Measurements from ENCODE around the gene RORB. TPM values are rescaled to one million over a fixed set of nuclear protein-coding genes. Genes with fewer than 3 reads are reported as not detected.
A peak's percentile ranks its signal among the peaks of the same experiment; 100 is the strongest.

RORB gene
- total RNA-seq, 1 experiment from 2014 or later = 8.7 TPM

DNA sequence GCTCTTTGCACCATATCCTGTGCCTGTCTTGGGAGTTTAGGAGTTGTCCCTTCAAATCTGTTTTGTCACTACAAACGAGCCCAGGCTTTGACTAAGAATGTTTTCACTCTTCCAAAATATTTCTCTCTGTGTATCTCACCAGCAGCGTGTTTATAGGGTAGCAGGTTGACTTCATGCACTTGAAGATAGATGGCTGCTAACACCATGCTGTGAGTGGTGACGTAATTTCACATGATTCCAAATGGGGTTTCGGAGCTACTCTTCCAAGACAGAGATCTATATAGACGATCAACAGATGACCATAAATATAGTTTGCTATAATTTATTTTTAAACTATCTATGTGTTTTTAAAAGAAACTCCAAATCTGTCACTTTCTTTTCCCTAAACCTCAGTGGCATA lies 30.6 kb downstream of the RORB start:
- peak overlapping the region; percentile 58; the same call in 1 of the 2 replicates for H3K27ac Mint-ChIP-seq
- CTCF ChIA-PET = interaction anchor here (1.3 kb wide), 1 partner anchor 8 kb away, joined by 4 read pairs; no protein-coding TSS in a partner anchor
- H3K36me3 Mint-ChIP-seq = no peaks in the 10 kb centered on the region
- TF ChIP-seq TP53 (CRISPR knock-in tag; IDR thresholded peaks at IDR 0.05) = no peak
- TF ChIP-seq, protein P1, sequence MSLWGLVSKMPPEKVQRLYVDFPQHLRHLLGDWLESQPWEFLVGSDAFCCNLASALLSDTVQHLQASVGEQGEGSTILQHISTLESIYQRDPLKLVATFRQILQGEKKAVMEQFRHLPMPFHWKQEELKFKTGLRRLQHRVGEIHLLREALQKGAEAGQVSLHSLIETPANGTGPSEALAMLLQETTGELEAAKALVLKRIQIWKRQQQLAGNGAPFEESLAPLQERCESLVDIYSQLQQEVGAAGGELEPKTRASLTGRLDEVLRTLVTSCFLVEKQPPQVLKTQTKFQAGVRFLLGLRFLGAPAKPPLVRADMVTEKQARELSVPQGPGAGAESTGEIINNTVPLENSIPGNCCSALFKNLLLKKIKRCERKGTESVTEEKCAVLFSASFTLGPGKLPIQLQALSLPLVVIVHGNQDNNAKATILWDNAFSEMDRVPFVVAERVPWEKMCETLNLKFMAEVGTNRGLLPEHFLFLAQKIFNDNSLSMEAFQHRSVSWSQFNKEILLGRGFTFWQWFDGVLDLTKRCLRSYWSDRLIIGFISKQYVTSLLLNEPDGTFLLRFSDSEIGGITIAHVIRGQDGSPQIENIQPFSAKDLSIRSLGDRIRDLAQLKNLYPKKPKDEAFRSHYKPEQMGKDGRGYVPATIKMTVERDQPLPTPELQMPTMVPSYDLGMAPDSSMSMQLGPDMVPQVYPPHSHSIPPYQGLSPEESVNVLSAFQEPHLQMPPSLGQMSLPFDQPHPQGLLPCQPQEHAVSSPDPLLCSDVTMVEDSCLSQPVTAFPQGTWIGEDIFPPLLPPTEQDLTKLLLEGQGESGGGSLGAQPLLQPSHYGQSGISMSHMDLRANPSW (CRISPR knock-in tag; conservative IDR thresholded peaks at IDR 0.05; ENCODE audit: low read depth) = no peak
- no peak for TF ChIP-seq ZNF416 (CRISPR knock-in tag; IDR thresholded peaks at IDR 0.05)
- no peak for TF ChIP-seq TEAD1 (CRISPR knock-in tag; IDR thresholded peaks at IDR 0.05)
- TF ChIP-seq NFYB (CRISPR knock-in tag; conservative IDR thresholded peaks at IDR 0.05; ENCODE audit: low read depth) = no peak
- ATAC-seq (no peak), DNase-seq (ENCODE audit: low spot score) (no peak)
- POLR2A ChIA-PET = no interaction called here
- H3K27me3 Mint-ChIP-seq (ENCODE audit: low read depth) = no peaks in the 10 kb centered on the region
- no peaks in the 10 kb centered on the region for H3K9me3 Mint-ChIP-seq
- no peak overlapping the region for H3K4me3 Mint-ChIP-seq
- H3K4me1 Mint-ChIP-seq = peaks cover 46% of the 10 kb centered on the region

- CTCF ChIA-PET = interaction anchor here (1.3 kb wide), 1 partner anchor 9 kb away, joined by 4 read pairs; no protein-coding TSS in a partner anchor
- Mint-ChIP-seq H3K27me3 (ENCODE audit: low read depth) (no peaks in the 10 kb centered on the region), H3K4me1 (peaks cover 43% of the 10 kb centered on the region), H3K27ac (0 out of 2 replicates have a peak overlapping the region, but pooled peaks have one; percentile 38), H3K9me3 (no peaks in the 10 kb centered on the region), H3K36me3 (no peaks in the 10 kb centered on the region), H3K4me3 (no peak overlapping the region)
- DNase-seq (ENCODE audit: low spot score) = no peak
- TF ChIP-seq ZNF396 (CRISPR knock-in tag; IDR thresholded peaks at IDR 0.05; ENCODE audit: borderline replicate concordance) (no peak), ZNF219 (CRISPR knock-in tag; IDR thresholded peaks at IDR 0.05; ENCODE audit: borderline replicate concordance) (no peak), NR3C1 (CRISPR knock-in tag; conservative IDR thresholded peaks at IDR 0.05; ENCODE audit: low read depth) (no peak), RELA (CRISPR knock-in tag; IDR thresholded peaks at IDR 0.05; ENCODE audit: borderline replicate concordance) (no peak), GTF2I (CRISPR knock-in tag; conservative IDR thresholded peaks at IDR 0.05) (no peak), AR (CRISPR knock-in tag; IDR thresholded peaks at IDR 0.05) (no peak), ZNF416 (CRISPR knock-in tag; IDR thresholded peaks at IDR 0.05) (no peak), ZBTB21 (CRISPR knock-in tag; IDR thresholded peaks at IDR 0.05; ENCODE audit: borderline replicate concordance) (no peak), SMAD3 (CRISPR knock-in tag; IDR thresholded peaks at IDR 0.05; ENCODE audit: borderline replicate concordance) (no peak), ATF6 (CRISPR knock-in tag; IDR thresholded peaks at IDR 0.05) (no peak), CREB1 (CRISPR knock-in tag; IDR thresholded peaks at IDR 0.05) (no peak), ATF1 (CRISPR knock-in tag; IDR thresholded peaks at IDR 0.05) (no peak), ZNF423 (CRISPR knock-in tag; IDR thresholded peaks at IDR 0.05) (no peak)
- TF ChIP-seq, protein P2, sequence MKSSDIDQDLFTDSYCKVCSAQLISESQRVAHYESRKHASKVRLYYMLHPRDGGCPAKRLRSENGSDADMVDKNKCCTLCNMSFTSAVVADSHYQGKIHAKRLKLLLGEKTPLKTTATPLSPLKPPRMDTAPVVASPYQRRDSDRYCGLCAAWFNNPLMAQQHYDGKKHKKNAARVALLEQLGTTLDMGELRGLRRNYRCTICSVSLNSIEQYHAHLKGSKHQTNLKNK (CRISPR knock-in tag; IDR thresholded peaks at IDR 0.05) = no peak
- TF ChIP-seq, protein P3, sequence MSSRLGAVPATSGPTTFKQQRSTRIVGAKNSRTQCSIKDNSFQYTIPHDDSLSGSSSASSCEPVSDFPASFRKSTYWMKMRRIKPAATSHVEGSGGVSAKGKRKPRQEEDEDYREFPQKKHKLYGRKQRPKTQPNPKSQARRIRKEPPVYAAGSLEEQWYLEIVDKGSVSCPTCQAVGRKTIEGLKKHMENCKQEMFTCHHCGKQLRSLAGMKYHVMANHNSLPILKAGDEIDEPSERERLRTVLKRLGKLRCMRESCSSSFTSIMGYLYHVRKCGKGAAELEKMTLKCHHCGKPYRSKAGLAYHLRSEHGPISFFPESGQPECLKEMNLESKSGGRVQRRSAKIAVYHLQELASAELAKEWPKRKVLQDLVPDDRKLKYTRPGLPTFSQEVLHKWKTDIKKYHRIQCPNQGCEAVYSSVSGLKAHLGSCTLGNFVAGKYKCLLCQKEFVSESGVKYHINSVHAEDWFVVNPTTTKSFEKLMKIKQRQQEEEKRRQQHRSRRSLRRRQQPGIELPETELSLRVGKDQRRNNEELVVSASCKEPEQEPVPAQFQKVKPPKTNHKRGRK (CRISPR knock-in tag; IDR thresholded peaks at IDR 0.05; ENCODE audit: borderline replicate concordance) = no peak
- TF ChIP-seq, protein P4, sequence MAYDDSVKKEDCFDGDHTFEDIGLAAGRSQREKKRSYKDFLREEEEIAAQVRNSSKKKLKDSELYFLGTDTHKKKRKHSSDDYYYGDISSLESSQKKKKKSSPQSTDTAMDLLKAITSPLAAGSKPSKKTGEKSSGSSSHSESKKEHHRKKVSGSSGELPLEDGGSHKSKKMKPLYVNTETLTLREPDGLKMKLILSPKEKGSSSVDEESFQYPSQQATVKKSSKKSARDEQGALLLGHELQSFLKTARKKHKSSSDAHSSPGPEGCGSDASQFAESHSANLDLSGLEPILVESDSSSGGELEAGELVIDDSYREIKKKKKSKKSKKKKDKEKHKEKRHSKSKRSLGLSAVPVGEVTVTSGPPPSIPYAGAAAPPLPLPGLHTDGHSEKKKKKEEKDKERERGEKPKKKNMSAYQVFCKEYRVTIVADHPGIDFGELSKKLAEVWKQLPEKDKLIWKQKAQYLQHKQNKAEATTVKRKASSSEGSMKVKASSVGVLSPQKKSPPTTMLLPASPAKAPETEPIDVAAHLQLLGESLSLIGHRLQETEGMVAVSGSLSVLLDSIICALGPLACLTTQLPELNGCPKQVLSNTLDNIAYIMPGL (CRISPR knock-in tag; IDR thresholded peaks at IDR 0.05) = no peak
- TF ChIP-seq, protein P5, sequence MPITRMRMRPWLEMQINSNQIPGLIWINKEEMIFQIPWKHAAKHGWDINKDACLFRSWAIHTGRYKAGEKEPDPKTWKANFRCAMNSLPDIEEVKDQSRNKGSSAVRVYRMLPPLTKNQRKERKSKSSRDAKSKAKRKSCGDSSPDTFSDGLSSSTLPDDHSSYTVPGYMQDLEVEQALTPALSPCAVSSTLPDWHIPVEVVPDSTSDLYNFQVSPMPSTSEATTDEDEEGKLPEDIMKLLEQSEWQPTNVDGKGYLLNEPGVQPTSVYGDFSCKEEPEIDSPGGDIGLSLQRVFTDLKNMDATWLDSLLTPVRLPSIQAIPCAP (CRISPR knock-in tag; IDR thresholded peaks at IDR 0.05) = no peak
- POLR2A ChIA-PET = no interaction called here
- ATAC-seq = no peak
These were observed 31.1 kb downstream of the RORB start for GRCh38 chr9:74528207-74528606.
